Vagina (tissue), 2 donors: Measurements from ENCODE around the gene FBXO38. TPM values are rescaled to one million over a fixed set of nuclear protein-coding genes. Genes with fewer than 3 reads are reported as not detected.

Experiments used
- DNase-seq, 2 donors: peaks; one replicate each; pipeline ENCODE4 v3.0.0-alpha.2; 2017; ENCODE audit errors: extremely low spot score in 2 of 2
- H3K27ac ChIP-seq: fragments of 200-600 bp; sonication (generic); one replicate; pipeline ENCODE4 v1.5.1; 2019
- H3K27me3 ChIP-seq: fragments of 200-600 bp; sonication (generic); one replicate; pipeline ENCODE4 v1.5.1; 2019
- H3K36me3 ChIP-seq, 2 donors: fragments of 200-600 bp; sonication (generic); one replicate each; pipeline ENCODE4 v1.5.1; 2017 to 2019
- H3K4me1 ChIP-seq: fragments of 200-600 bp; sonication (generic); one replicate; pipeline ENCODE4 v1.5.1; 2019
- H3K4me3 ChIP-seq, 2 donors: fragments of 200-600 bp; sonication (generic); 1 replicate in 1 of 2; 2 replicates in 1 of 2; pipeline ENCODE4 v1.5.1; 2016 to 2019
- H3K9me3 ChIP-seq: fragments of 200-600 bp; sonication (generic); one replicate; pipeline ENCODE4 v1.5.1; 2019
- POLR2A ChIP-seq, 2 donors: fragments of 450-650 bp; IDR thresholded peaks; one replicate each; pipeline ENCODE4 v1.6.1; 2017; ENCODE audit warnings: antibody characterized with exemption in 2 of 2, mild to moderate bottlenecking in 2 of 2, moderate library complexity in 2 of 2
- POLR2AphosphoS5 ChIP-seq, 2 donors: sonication (generic); formaldehyde crosslinking; IDR thresholded peaks; one replicate each; pipeline ENCODE4 v1.9.0; 2017; ENCODE audit warnings: antibody characterized with exemption in 2 of 2, mild to moderate bottlenecking in 2 of 2, low read depth in 1 of 2; ENCODE audit not compliant: insufficient read depth in 1 of 2
- intact Hi-C: fragments of 100-400 bp; cut with DNase I; formaldehyde crosslinking; loops from one replicate; pipeline ENCODE4 v1.15.1; 2023
- total RNA-seq: library from RNA; depleted of rRNA; stranded (reverse); fragments of >200 nt; gene quantifications from one replicate; pipeline ENCODE4 v1.2.3, GENCODE V29; 2016
- TF ChIP-seq, protein P1 (sequence below), 3 experiments: fragments of 450-650 bp in 2 of 3; fragments of 200-600 bp in 1 of 3; sonication (generic) in 1 of 3; IDR thresholded peaks; one replicate each; pipeline ENCODE4 v1.5.1; 2017 to 2019; ENCODE audit warnings: antibody characterized with exemption in 3 of 3, mild to moderate bottlenecking in 2 of 3, moderate library complexity in 2 of 3

The FBXO38 gene
- total RNA-seq, 1 donor from 2014 or later = 40.3 TPM

DNA sequence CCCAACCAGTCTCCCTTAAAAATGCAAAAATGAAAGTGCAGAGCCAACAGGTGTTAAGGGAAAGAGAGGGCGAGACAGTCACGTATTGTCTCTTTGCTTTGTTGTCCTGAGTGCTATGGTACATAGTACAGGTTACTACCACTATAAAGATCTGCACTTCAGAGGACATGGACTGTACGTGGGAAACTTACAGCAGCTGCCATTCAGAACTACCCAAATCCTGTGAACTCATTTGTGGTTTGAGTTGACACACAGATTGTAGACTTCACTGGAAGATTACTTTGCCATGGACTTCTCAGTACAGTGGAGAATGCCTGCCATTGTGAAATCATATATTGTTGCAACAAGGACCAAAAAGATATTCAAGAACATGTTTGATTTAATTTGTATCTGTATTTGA, 34.8 kb downstream of the FBXO38 start:
- H3K27ac ChIP-seq = no peak overlapping the region
- no peaks in the 10 kb centered on the region for H3K4me1 ChIP-seq
- H3K36me3 ChIP-seq = peaks cover 0 to 73% of the 10 kb centered on the region in 2 donors
- no peak for TF ChIP-seq POLR2A (IDR thresholded peaks at IDR 0.05)
- no peak for TF ChIP-seq POLR2AphosphoS5 (IDR thresholded peaks at IDR 0.05; ENCODE audit: insufficient read depth in 1 of 2, low read depth in 1 of 2)
- TF ChIP-seq, protein P1, sequence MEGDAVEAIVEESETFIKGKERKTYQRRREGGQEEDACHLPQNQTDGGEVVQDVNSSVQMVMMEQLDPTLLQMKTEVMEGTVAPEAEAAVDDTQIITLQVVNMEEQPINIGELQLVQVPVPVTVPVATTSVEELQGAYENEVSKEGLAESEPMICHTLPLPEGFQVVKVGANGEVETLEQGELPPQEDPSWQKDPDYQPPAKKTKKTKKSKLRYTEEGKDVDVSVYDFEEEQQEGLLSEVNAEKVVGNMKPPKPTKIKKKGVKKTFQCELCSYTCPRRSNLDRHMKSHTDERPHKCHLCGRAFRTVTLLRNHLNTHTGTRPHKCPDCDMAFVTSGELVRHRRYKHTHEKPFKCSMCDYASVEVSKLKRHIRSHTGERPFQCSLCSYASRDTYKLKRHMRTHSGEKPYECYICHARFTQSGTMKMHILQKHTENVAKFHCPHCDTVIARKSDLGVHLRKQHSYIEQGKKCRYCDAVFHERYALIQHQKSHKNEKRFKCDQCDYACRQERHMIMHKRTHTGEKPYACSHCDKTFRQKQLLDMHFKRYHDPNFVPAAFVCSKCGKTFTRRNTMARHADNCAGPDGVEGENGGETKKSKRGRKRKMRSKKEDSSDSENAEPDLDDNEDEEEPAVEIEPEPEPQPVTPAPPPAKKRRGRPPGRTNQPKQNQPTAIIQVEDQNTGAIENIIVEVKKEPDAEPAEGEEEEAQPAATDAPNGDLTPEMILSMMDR (IDR thresholded peaks at IDR 0.05) = no peak
- H3K27me3 ChIP-seq = no peaks in the 10 kb centered on the region
- H3K4me3 ChIP-seq = no peak overlapping the region
- no peak for DNase-seq
- H3K9me3 ChIP-seq = no peaks in the 10 kb centered on the region
- intact Hi-C loops = no loop called here

DNA sequence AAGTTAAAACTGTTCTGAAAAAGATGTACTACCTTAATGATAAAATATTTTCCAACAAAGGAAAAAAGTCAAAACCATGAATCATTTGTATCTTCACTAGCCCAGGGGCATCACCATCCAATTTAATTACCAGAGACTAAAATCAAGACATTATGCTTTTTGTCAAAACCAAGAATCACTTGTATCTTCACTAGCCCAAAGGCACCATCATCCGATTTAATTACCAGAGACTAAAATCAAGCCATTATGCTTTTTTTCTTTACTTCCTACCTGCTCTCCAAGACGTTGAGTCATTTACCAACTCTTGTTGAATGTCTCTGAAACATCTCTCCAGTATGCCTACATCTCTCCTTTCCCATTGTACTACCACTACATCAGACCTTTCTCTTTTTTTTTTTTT, 37.9 kb downstream of the FBXO38 start:
- no peak for TF ChIP-seq POLR2AphosphoS5 (IDR thresholded peaks at IDR 0.05; ENCODE audit: insufficient read depth in 1 of 2, low read depth in 1 of 2)
- no peak for TF ChIP-seq POLR2A (IDR thresholded peaks at IDR 0.05)
- TF ChIP-seq, protein P1 (IDR thresholded peaks at IDR 0.05) = no peak
- DNase-seq = no peak
- intact Hi-C loops = no loop called here
- no peaks in the 10 kb centered on the region for H3K4me1 ChIP-seq
- H3K27ac ChIP-seq = no peak overlapping the region
- H3K27me3 ChIP-seq = no peaks in the 10 kb centered on the region
- no peaks in the 10 kb centered on the region for H3K9me3 ChIP-seq
- H3K36me3 ChIP-seq = peaks cover 0 to 83% of the 10 kb centered on the region in 2 donors
- no peak overlapping the region for H3K4me3 ChIP-seq

DNA sequence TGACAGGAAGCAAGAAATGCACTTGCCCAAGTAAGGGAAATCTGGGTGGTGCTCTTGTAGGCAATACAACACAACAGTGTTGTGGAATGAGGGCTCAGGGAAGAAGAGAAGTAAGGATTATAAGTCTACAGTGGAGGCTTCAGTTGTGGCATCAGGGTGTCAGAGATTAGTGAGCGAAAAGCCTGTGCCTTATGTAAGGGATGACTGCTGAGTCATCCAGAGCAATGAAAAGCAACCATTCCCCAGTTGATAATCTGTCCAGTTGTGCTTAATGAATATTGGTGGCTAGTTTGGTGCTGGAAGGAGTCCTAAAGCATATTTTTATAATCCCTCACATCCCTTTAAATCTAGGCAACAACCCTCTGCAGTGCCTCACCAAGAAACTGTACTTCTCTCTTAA, 42.0 kb downstream of the FBXO38 start:
- TF ChIP-seq, protein P1 (IDR thresholded peaks at IDR 0.05) = no peak
- TF ChIP-seq POLR2A (IDR thresholded peaks at IDR 0.05) (no peak), POLR2AphosphoS5 (IDR thresholded peaks at IDR 0.05; ENCODE audit: insufficient read depth in 1 of 2, low read depth in 1 of 2) (no peak)
- H3K9me3 ChIP-seq = no peaks in the 10 kb centered on the region
- H3K27me3 ChIP-seq = no peaks in the 10 kb centered on the region
- H3K4me3 ChIP-seq = no peak overlapping the region
- H3K36me3 ChIP-seq = peaks cover 0 to 78% of the 10 kb centered on the region in 2 donors
- no peak overlapping the region for H3K27ac ChIP-seq
- no peaks in the 10 kb centered on the region for H3K4me1 ChIP-seq
- intact Hi-C loops = no loop called here
- no peak for DNase-seq

DNA sequence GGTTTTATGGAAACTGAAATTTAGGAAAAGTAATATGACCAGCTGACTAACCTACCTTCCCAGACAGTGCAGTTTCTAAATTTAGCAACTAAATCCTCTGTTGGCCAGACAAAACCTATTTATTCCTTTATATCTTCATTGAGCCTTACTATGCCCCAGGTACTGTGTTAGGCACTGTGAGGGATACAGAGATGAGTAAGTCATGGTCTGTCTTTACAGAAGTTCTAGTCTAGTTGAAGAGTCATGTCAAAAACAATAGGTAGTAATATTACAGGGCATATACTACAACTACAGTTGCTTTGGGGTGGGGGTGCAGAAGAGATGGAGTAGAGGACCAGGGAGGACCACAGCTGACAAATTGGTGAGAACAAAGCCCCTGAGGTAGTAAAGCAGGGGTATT, 42.8 kb downstream of the FBXO38 start:
- H3K36me3 ChIP-seq = peaks cover 0 to 74% of the 10 kb centered on the region in 2 donors
- TF ChIP-seq, protein P1 (IDR thresholded peaks at IDR 0.05) = no peak
- TF ChIP-seq POLR2AphosphoS5 (IDR thresholded peaks at IDR 0.05; ENCODE audit: insufficient read depth in 1 of 2, low read depth in 1 of 2) = no peak
- TF ChIP-seq POLR2A (IDR thresholded peaks at IDR 0.05) = no peak
- H3K4me1 ChIP-seq = no peaks in the 10 kb centered on the region
- H3K27me3 ChIP-seq = no peaks in the 10 kb centered on the region
- no peak overlapping the region for H3K4me3 ChIP-seq
- no peak overlapping the region for H3K27ac ChIP-seq
- no peak for DNase-seq
- H3K9me3 ChIP-seq = no peaks in the 10 kb centered on the region
- intact Hi-C loops = no loop called here

DNA sequence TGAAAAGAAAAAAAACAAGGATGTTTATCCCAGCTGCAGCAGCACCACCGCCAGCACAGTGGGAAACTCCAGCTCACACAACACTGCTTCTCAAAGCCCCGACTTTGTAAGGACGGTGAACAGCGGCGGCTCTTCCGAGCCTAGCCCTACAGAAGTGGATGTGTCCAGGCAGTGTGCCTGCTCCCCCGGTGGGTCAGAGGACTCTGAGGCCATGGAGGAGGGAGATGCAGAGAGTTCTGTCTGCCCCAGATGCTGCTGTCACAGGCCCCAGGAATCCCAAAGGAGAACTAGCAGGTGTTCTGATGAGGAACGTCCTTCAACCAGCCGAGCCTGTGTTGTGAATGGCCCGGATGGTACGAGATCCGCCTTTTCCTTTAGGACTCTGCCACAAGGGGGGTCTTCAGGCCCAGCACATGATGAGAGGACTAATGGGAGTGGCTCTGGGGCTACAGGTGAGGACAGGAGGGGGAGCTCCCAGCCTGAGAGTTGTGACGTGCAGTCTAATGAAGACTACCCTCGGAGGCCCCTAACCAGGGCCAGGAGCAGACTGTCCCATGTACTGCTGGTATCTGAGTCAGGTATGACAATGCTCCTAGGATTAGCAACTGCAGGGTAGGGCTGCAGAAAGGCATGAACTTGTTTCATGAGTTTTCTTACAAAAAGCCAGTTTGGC, 43.7 kb downstream of the FBXO38 start:
- TF ChIP-seq POLR2AphosphoS5 (IDR thresholded peaks at IDR 0.05; ENCODE audit: insufficient read depth in 1 of 2, low read depth in 1 of 2) = no peak
- TF ChIP-seq, protein P1 (IDR thresholded peaks at IDR 0.05) = no peak
- no peak for TF ChIP-seq POLR2A (IDR thresholded peaks at IDR 0.05)
- no peak overlapping the region for H3K27ac ChIP-seq
- H3K9me3 ChIP-seq = no peaks in the 10 kb centered on the region
- peaks cover 0 to 66% of the 10 kb centered on the region in 2 donors for H3K36me3 ChIP-seq
- no peak overlapping the region for H3K4me3 ChIP-seq
- DNase-seq = no peak
- intact Hi-C loops = no loop called here
- no peaks in the 10 kb centered on the region for H3K27me3 ChIP-seq
- no peaks in the 10 kb centered on the region for H3K4me1 ChIP-seq
